Epithelial cell of esophagus (primary cell): Measurements from ENCODE around the gene ANKRD34A.

ENCODE experiments used
- DNase-seq: peaks from one replicate; pipeline ENCODE4 v3.0.0; 2010; ENCODE audit warnings: low read depth
- H3K4me3 ChIP-seq: 2 replicates; pipeline ENCODE4 v1.5.1; 2011; ENCODE audit warnings: mild to moderate bottlenecking, low read length, control low read depth
- CTCF ChIP-seq: IDR thresholded peaks from 2 replicates; pipeline ENCODE4 v1.5.1; 2011; ENCODE audit warnings: low read depth, mild to moderate bottlenecking, low read length, control low read depth, inconsistent platforms; ENCODE audit not compliant: insufficient read depth; ENCODE audit errors: missing control alignments

ANKRD34A gene

GRCh38 chr1:145955436-145955835, 8.9 kb downstream of the ANKRD34A start:
- no peak for TF ChIP-seq CTCF
- no peak overlapping the region for H3K4me3 ChIP-seq
- DNase-seq: no peak

- no peak overlapping the region for H3K4me3 ChIP-seq
- no peak for TF ChIP-seq CTCF
These were observed 10.5 kb downstream of the ANKRD34A start for GRCh38 chr1:145953861-145954260.

GRCh38 chr1:145952903-145953302, 11.5 kb downstream of the ANKRD34A start:
- no peak for DNase-seq
- H3K4me3 ChIP-seq: no peak overlapping the region
- no peak for TF ChIP-seq CTCF

More at GRCh38 chr1:145953861-145954260, 10.5 kb downstream of the ANKRD34A start:
- DNase-seq: no peak

- no peak for TF ChIP-seq CTCF
- no peak overlapping the region for H3K4me3 ChIP-seq
- no peak for DNase-seq
These were observed 12.8 kb downstream of the ANKRD34A start for GRCh38 chr1:145951526-145951925.

GRCh38 chr1:145949219-145949618, 15.2 kb downstream of the ANKRD34A start:
- H3K4me3 ChIP-seq: no peak overlapping the region
- no peak for TF ChIP-seq CTCF
- DNase-seq: no peak

- H3K4me3 ChIP-seq: no peak overlapping the region
- no peak for TF ChIP-seq CTCF
- no peak for DNase-seq
These were observed 16.8 kb downstream of the ANKRD34A start for GRCh38 chr1:145947551-145947950.

- TF ChIP-seq CTCF: no peak
- H3K4me3 ChIP-seq: no peak overlapping the region
- DNase-seq: no peak
These were observed 17.8 kb downstream of the ANKRD34A start for GRCh38 chr1:145946477-145946986.
